ENCODE results near the gene JADE1.

GRCh38 chr4:128869776-128870509, 60.4 kb downstream of the JADE1 start:
- TF ChIP-seq ZNF394 (tag by site-specific recombination; IDR thresholded peaks at IDR 0.05; ENCODE audit: borderline replicate concordance) = no peak
- no peak for TF ChIP-seq ATF2 (tag by site-specific recombination; IDR thresholded peaks at IDR 0.05; ENCODE audit: low read depth)
- TF ChIP-seq, protein P1, sequence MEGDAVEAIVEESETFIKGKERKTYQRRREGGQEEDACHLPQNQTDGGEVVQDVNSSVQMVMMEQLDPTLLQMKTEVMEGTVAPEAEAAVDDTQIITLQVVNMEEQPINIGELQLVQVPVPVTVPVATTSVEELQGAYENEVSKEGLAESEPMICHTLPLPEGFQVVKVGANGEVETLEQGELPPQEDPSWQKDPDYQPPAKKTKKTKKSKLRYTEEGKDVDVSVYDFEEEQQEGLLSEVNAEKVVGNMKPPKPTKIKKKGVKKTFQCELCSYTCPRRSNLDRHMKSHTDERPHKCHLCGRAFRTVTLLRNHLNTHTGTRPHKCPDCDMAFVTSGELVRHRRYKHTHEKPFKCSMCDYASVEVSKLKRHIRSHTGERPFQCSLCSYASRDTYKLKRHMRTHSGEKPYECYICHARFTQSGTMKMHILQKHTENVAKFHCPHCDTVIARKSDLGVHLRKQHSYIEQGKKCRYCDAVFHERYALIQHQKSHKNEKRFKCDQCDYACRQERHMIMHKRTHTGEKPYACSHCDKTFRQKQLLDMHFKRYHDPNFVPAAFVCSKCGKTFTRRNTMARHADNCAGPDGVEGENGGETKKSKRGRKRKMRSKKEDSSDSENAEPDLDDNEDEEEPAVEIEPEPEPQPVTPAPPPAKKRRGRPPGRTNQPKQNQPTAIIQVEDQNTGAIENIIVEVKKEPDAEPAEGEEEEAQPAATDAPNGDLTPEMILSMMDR (tag by site-specific recombination; IDR thresholded peaks at IDR 0.05) = no peak
- TF ChIP-seq ZNF544 (tag by site-specific recombination; IDR thresholded peaks at IDR 0.05) = no peak
- no peak for TF ChIP-seq ZNF184 (tag by site-specific recombination; IDR thresholded peaks at IDR 0.05)
- TF ChIP-seq, protein P2, sequence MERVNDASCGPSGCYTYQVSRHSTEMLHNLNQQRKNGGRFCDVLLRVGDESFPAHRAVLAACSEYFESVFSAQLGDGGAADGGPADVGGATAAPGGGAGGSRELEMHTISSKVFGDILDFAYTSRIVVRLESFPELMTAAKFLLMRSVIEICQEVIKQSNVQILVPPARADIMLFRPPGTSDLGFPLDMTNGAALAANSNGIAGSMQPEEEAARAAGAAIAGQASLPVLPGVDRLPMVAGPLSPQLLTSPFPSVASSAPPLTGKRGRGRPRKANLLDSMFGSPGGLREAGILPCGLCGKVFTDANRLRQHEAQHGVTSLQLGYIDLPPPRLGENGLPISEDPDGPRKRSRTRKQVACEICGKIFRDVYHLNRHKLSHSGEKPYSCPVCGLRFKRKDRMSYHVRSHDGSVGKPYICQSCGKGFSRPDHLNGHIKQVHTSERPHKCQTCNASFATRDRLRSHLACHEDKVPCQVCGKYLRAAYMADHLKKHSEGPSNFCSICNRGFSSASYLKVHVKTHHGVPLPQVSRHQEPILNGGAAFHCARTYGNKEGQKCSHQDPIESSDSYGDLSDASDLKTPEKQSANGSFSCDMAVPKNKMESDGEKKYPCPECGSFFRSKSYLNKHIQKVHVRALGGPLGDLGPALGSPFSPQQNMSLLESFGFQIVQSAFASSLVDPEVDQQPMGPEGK (tag by site-specific recombination; IDR thresholded peaks at IDR 0.05) = no peak
- TF ChIP-seq ZFP37 (tag by site-specific recombination; IDR thresholded peaks at IDR 0.05) = no peak
- no peak for TF ChIP-seq ZNF704 (tag by site-specific recombination; IDR thresholded peaks at IDR 0.05)
- no peak for TF ChIP-seq ZNF558 (tag by site-specific recombination; IDR thresholded peaks at IDR 0.05)
- no peak for TF ChIP-seq REST (tag by site-specific recombination; IDR thresholded peaks at IDR 0.05)
- no peak for TF ChIP-seq ZBTB20 (tag by site-specific recombination; IDR thresholded peaks at IDR 0.05)
- TF ChIP-seq ZNF530 (tag by site-specific recombination; IDR thresholded peaks at IDR 0.05; ENCODE audit: low read depth) = no peak
- no peak for TF ChIP-seq BCL11A (tag by site-specific recombination; IDR thresholded peaks at IDR 0.05; ENCODE audit: low read depth)

Data from HEK293 (cell line).